H1 (cell line): ENCODE data around the gene MYO15B. TPM values are rescaled to one million over a fixed set of nuclear protein-coding genes. Genes with fewer than 3 reads are reported as not detected.

Experiments
- CTCF ChIA-PET: fragments of 300-600 bp; sonication (Branson Sonifier 250); formaldehyde crosslinking; loops from one replicate; lab custom pipeline; 2021; ENCODE audit not compliant: partially characterized antibody; lab: Charles Lee
- POLR2A ChIA-PET: fragments of 300-600 bp; sonication (Branson Sonifier 250); formaldehyde crosslinking; loops from one replicate; lab custom pipeline; 2021; ENCODE audit warnings: inconsistent platforms; ENCODE audit not compliant: partially characterized antibody; lab: Charles Lee
- DNase-seq, 2 experiments: peaks; one replicate each; pipeline versions ENCODE4 v3.0.0 to v3.0.0-alpha.2; 2010 to 2022; ENCODE audit warnings: low spot score in 2 of 2, low read depth in 1 of 2, mixed read lengths in 1 of 2
- FAIRE-seq: peaks from 2 replicates; lab custom pipeline; 2011; peaks lifted over from hg19 to GRCh38; lab: Jason Lieb, UNC
- H2AFZ ChIP-seq: 2 replicates; pipeline ENCODE4 v1.8.1; 2012; ENCODE audit warnings: low read length, inconsistent platforms
- H2AK5ac ChIP-seq: 2 replicates; pipeline ENCODE4 v1.6.1; 2013; ENCODE audit warnings: low read depth, low read length
- H2BK120ac ChIP-seq: replicated peaks from 2 replicates; pipeline ENCODE3; 2013; ENCODE audit warnings: low read depth, low read length, inconsistent platforms
- H2BK12ac ChIP-seq: 2 replicates; pipeline ENCODE4 v1.6.1; 2013; ENCODE audit warnings: low read depth, low read length
- H2BK15ac ChIP-seq: 2 replicates; pipeline ENCODE4 v1.6.1; 2013; ENCODE audit warnings: low read length
- H2BK20ac ChIP-seq: 2 replicates; pipeline ENCODE4 v1.6.1; 2013; ENCODE audit warnings: low read length
- H2BK5ac ChIP-seq: 2 replicates; pipeline ENCODE4 v1.6.1; 2013; ENCODE audit warnings: low read depth, low read length
- H3K14ac ChIP-seq: 2 replicates; pipeline ENCODE4 v1.6.1; 2013; ENCODE audit warnings: inconsistent platforms; ENCODE audit not compliant: insufficient read length
- H3K18ac ChIP-seq: 2 replicates; pipeline ENCODE4 v1.6.1; 2013; ENCODE audit warnings: low read length; ENCODE audit errors: extremely low read depth
- H3K23ac ChIP-seq: 2 replicates; pipeline ENCODE4 v1.6.1; 2013; ENCODE audit warnings: inconsistent platforms; ENCODE audit not compliant: insufficient read length
- H3K23me2 ChIP-seq: 2 replicates; pipeline ENCODE4 v1.6.1; 2013; ENCODE audit warnings: low read depth, low read length
- H3K27ac ChIP-seq: 2 replicates; pipeline ENCODE4 v1.6.1; 2011; ENCODE audit warnings: low read depth, low read length, inconsistent platforms
- H3K27me3 ChIP-seq, 4 experiments: replicated peaks in 1 of 4; 1 replicate in 1 of 4; 2 replicates in 3 of 4; pipeline versions ENCODE4 v1.6.1 to v1.8.1; 2011 to 2013; ENCODE audit warnings: low read length in 3 of 4, mild to moderate bottlenecking in 3 of 4, inconsistent platforms in 2 of 4, mixed read lengths in 2 of 4, moderate library complexity in 1 of 4; ENCODE audit not compliant: control insufficient read depth in 3 of 4, insufficient read depth in 3 of 4; ENCODE audit errors: extremely low read depth in 1 of 4
- H3K36me3 ChIP-seq, 4 experiments: 2 replicates each; pipeline versions ENCODE4 v1.6.1 to v1.8.1; 2011 to 2013; ENCODE audit warnings: mild to moderate bottlenecking in 4 of 4, low read length in 3 of 4, moderate library complexity in 2 of 4, control low read depth in 1 of 4, inconsistent platforms in 1 of 4; ENCODE audit not compliant: insufficient read depth in 4 of 4, control insufficient read depth in 2 of 4
- H3K4ac ChIP-seq: replicated peaks from 2 replicates; pipeline ENCODE3; 2013; ENCODE audit warnings: low read length, low read depth, mixed read lengths, inconsistent platforms; ENCODE audit not compliant: insufficient read length
- H3K4me1 ChIP-seq, 4 experiments: replicated peaks in 1 of 4; 1 replicate in 1 of 4; 2 replicates in 3 of 4; pipeline versions ENCODE4 v1.6.1 to v1.8.1; 2011 to 2013; ENCODE audit warnings: low read length in 3 of 4, inconsistent platforms in 2 of 4, mixed read lengths in 1 of 4; ENCODE audit not compliant: insufficient read depth in 4 of 4, control insufficient read depth in 3 of 4
- H3K4me2 ChIP-seq, 2 experiments: 2 replicates each; pipeline versions ENCODE4 v1.6.1 to v1.8.1; 2011 to 2013; ENCODE audit warnings: low read depth in 2 of 2, low read length in 2 of 2, control low read depth in 1 of 2, inconsistent platforms in 1 of 2, mild to moderate bottlenecking in 1 of 2; ENCODE audit not compliant: insufficient read depth in 1 of 2
- H3K4me3 ChIP-seq, 4 experiments: fragments of 200-600, 300-600 bp in 1 of 4; sonication (generic), shearing (Covaris generic), sonication (Bioruptor Twin) in 1 of 4; 2 replicates each; pipeline versions ENCODE4 v1.5.1 to v1.8.1; 2011 to 2016; ENCODE audit warnings: low read length in 4 of 4, low read depth in 3 of 4, control low read depth in 2 of 4, inconsistent platforms in 2 of 4, mild to moderate bottlenecking in 2 of 4, mixed read lengths in 1 of 4, moderate library complexity in 1 of 4; ENCODE audit not compliant: insufficient read depth in 2 of 4; ENCODE audit errors: extremely low read depth in 1 of 4
- H3K56ac ChIP-seq: replicated peaks from 2 replicates; pipeline ENCODE3; 2013; ENCODE audit warnings: low read depth, mild to moderate bottlenecking, mixed read lengths, low read length, inconsistent platforms; ENCODE audit not compliant: insufficient read length
- H3K79me1 ChIP-seq: 2 replicates; pipeline ENCODE4 v1.6.1; 2013; ENCODE audit warnings: low read depth, low read length, control low read depth
- H3K79me2 ChIP-seq, 2 experiments: 2 replicates each; pipeline versions ENCODE4 v1.6.1 to v1.8.1; 2012 to 2013; ENCODE audit warnings: low read length in 2 of 2, mild to moderate bottlenecking in 2 of 2, inconsistent platforms in 1 of 2; ENCODE audit not compliant: insufficient read depth in 2 of 2, control insufficient read depth in 1 of 2
- H3K9ac ChIP-seq, 4 experiments: replicated peaks in 1 of 4; 1 replicate in 1 of 4; 2 replicates in 3 of 4; pipeline versions ENCODE4 v1.6.1 to v1.8.1; 2011 to 2013; ENCODE audit warnings: low read depth in 3 of 4, low read length in 3 of 4, control low read depth in 2 of 4, mild to moderate bottlenecking in 2 of 4, moderate library complexity in 2 of 4, inconsistent platforms in 1 of 4; ENCODE audit errors: extremely low read depth in 1 of 4
- H3K9me3 ChIP-seq, 2 experiments: 2 replicates each; pipeline versions ENCODE4 v1.6.1 to v1.8.1; 2012 to 2013; ENCODE audit warnings: mild to moderate bottlenecking in 2 of 2, moderate library complexity in 2 of 2, control low read depth in 1 of 2, inconsistent platforms in 1 of 2, low read depth in 1 of 2, low read length in 1 of 2, mixed read lengths in 1 of 2; ENCODE audit not compliant: insufficient read depth in 2 of 2
- H4K20me1 ChIP-seq, 2 experiments: replicated peaks in 1 of 2; 2 replicates each; pipeline versions ENCODE3 to v1.8.1; 2011 to 2013; ENCODE audit warnings: inconsistent platforms in 2 of 2, low read length in 2 of 2, mild to moderate bottlenecking in 1 of 2; ENCODE audit not compliant: insufficient read depth in 2 of 2, control insufficient read depth in 1 of 2
- H4K5ac ChIP-seq: 2 replicates; pipeline ENCODE4 v1.6.1; 2013; ENCODE audit warnings: low read length, low read depth, mixed read lengths, inconsistent platforms; ENCODE audit not compliant: insufficient read length
- H4K8ac ChIP-seq: 2 replicates; pipeline ENCODE4 v1.8.0; 2013; ENCODE audit warnings: mild to moderate bottlenecking, moderate library complexity, low read length, inconsistent platforms; ENCODE audit not compliant: insufficient read depth; ENCODE audit errors: extremely low read depth
- H4K91ac ChIP-seq: replicated peaks from 2 replicates; pipeline ENCODE3; 2013; ENCODE audit warnings: low read length, mixed read lengths, inconsistent platforms; ENCODE audit not compliant: insufficient read length
- BRCA1 ChIP-seq: IDR thresholded peaks from 2 replicates; pipeline ENCODE4 v1.6.1; 2012; ENCODE audit warnings: low read depth, low read length, improper control_type of control experiment
- CEBPB ChIP-seq: IDR thresholded peaks from 2 replicates; pipeline ENCODE4 v1.6.1; 2012; ENCODE audit warnings: low read depth, low read length
- CHD1 ChIP-seq: IDR thresholded peaks from 2 replicates; pipeline ENCODE4 v1.6.1; 2012; ENCODE audit warnings: low read depth, low read length, improper control_type of control experiment
- PHF8 ChIP-seq: fragments of 200-600 bp; sonication (generic); conservative IDR thresholded peaks from 2 replicates; pipeline ENCODE4 v1.7.1; 2012; ENCODE audit warnings: low read depth, mild to moderate bottlenecking, inconsistent platforms, low read length, moderate library complexity
- WGBS, 2 experiments: shearing (Covaris generic) in 1 of 2; methylation state at CpG; one replicate each; pipeline versions ENCODE4 v1.1.6 to v1.1.7; 2013 to 2015; ENCODE audit warnings: low lambda C conversion rate in 2 of 2, mixed read lengths in 2 of 2, inconsistent platforms in 1 of 2, low coverage in 1 of 2, missing lambda C conversion rate in 1 of 2; ENCODE audit not compliant: insufficient replicate concordance in 2 of 2, insufficient coverage in 1 of 2, insufficient read length in 1 of 2; ENCODE audit errors: extremely low coverage in 1 of 2, missing lambda C conversion rate in 1 of 2; 5-methylcytosine and 5-hydroxymethylcytosine counted together
- polyA plus RNA-seq, 7 experiments: library from polyadenylated mRNA; depleted of rRNA in 3 of 7; stranded (reverse) in 5 of 7; unstranded in 2 of 7; fragments of >200 nt in 5 of 7; fragments of 200-250 nt in 2 of 7; gene quantifications; 1 replicate in 5 of 7; 2 replicates in 1 of 7; 4 replicates in 1 of 7; pipeline versions ENCODE4 v1.2.1 to v1.2.3, GENCODE V29; 2011 to 2013; ENCODE audit warnings: missing spikeins in 2 of 7, mixed read lengths in 2 of 7
- total RNA-seq: library from RNA; stranded (reverse); fragmentation: NEBNext Ultra II Directional; extraction: Animal tissue kit (Norgen Biotek cat#: 25700); gene quantifications from 2 replicates; pipeline ENCODE4 v1.2.1, GENCODE V29; 2021

MYO15B gene
- total and polyA plus RNA-seq, 2 of the 8 experiments (the other 6 are each of a cell fraction or from before 2014, with no cell fraction given), result 7.1 to 11.2 TPM

- Histone ChIP-seq H3K4me2 (no peak overlapping the region), H3K23ac (no peak overlapping the region), H2BK15ac (no peak overlapping the region), H2BK5ac (no peak overlapping the region), H3K79me2 (no peaks in the 10 kb centered on the region), H2BK120ac (no peak overlapping the region), H2BK20ac (no peak overlapping the region), H3K9me3 (no peaks in the 10 kb centered on the region), H3K18ac (no peak overlapping the region), H4K91ac (no peak overlapping the region), H3K27ac (no peak overlapping the region), H2AFZ (no peak overlapping the region), H2AK5ac (no peak overlapping the region), H4K5ac (no peak overlapping the region), H3K9ac (no peak overlapping the region), H3K36me3 (no peaks in the 10 kb centered on the region), H3K14ac (no peak overlapping the region), H2BK12ac (no peak overlapping the region), H3K4me1 (peaks cover 0 to 9% (median 3%) of the 10 kb centered on the region in 4 experiments; a peak in 5 of 7 replicates), H4K8ac (peak overlapping the region; percentile 62; the same call in 1 of the 2 replicates), H3K4me3 (no peak overlapping the region), H4K20me1 (peaks cover 0 to 2% of the 10 kb centered on the region in 2 experiments), H3K4ac (no peak overlapping the region), H3K79me1 (no peaks in the 10 kb centered on the region), H3K27me3 (peaks cover 0 to 19% (median 5%) of the 10 kb centered on the region in 4 experiments; a peak in 4 of 7 replicates), H3K23me2 (peaks cover 14% of the 10 kb centered on the region; the same call in 1 of the 2 replicates), H3K56ac (no peak overlapping the region)
- ChIA-PET POLR2A (interaction anchor here (1.2 to 2.4 kb wide), 4 partner anchors 8 to 189 kb away, joined by 3 to 7 read pairs (median 5); partner anchors contain the start of gene SMIM5), CTCF (interaction anchor here (0.6 to 59.2 kb wide), 22 partner anchors 10 to 1545 kb away, joined by 3 to 2200 read pairs (median 4); partner anchors contain the start of genes RECQL5, SAP30BP, SMIM5 and TSEN54)
- no peak for FAIRE-seq
- 87% methylated on average over 12 of the region's 12 CpGs; no CpG with 5 or more reads in 1 of the 2 experiments for WGBS, 2 experiments
- no peak for DNase-seq
- TF ChIP-seq CHD1 (no peak), PHF8 (no peak), BRCA1 (no peak), CEBPB (no peak)
Measured at GRCh38 chr17:75590849-75591721, 3.5 kb downstream of the MYO15B start.
